HepG2 (cell line): ENCODE results near the gene ABHD1. TPM values are rescaled to one million over a fixed set of nuclear protein-coding genes. Genes with fewer than 3 reads are reported as not detected.

Experiments used
- ATAC-seq: fragments of 200-7000 bp; cut with Tn5 transposase; 3 replicates; pipeline ENCODE4 v1.9.1; 2020; ENCODE audit warnings: mild to moderate bottlenecking, moderate library complexity
- BruUV-seq: library from RNA; stranded (reverse); fragments of 400-500 nt; replicated peaks from 2 replicates; lab custom pipeline; 2021; lab: Mats Ljungman, UMichigan
- CTCF ChIA-PET: fragments of 300-600 bp; formaldehyde crosslinking; extraction: SDS; loops from one replicate; lab custom pipeline; 2021; ENCODE audit warnings: low total read pairs, inconsistent platforms, low intra/inter-chr PET ratio; lab: Yijun Ruan, JAX
- POLR2A ChIA-PET: fragments of 350-600 bp; sonication (Branson Sonifier 250); formaldehyde crosslinking; loops from one replicate; lab custom pipeline; 2020; ENCODE audit warnings: antibody characterized with exemption, inconsistent platforms; lab: Yijun Ruan, JAX
- DNase-seq: peaks from one replicate; pipeline ENCODE4 v3.0.0-alpha.2; 2015; ENCODE audit warnings: low spot score
- FAIRE-seq: peaks from 3 replicates; lab custom pipeline; 2011; peaks lifted over from hg19 to GRCh38; lab: Jason Lieb, UNC
- H2AFZ ChIP-seq: one replicate; pipeline ENCODE4 v1.6.1; 2011; ENCODE audit warnings: low read length, inconsistent platforms
- H3K27ac ChIP-seq: fragments of 300-600 bp; 3 replicates; pipeline ENCODE4 v1.8.0; 2011; ENCODE audit warnings: mixed run types, mild to moderate bottlenecking, mixed read lengths, low read length, inconsistent platforms; ENCODE audit not compliant: insufficient read depth; ENCODE audit errors: extremely low read length
- H3K27me3 ChIP-seq, 2 experiments: fragments of 200-600 bp in 1 of 2; 2 replicates in 1 of 2; 3 replicates in 1 of 2; pipeline versions ENCODE4 v1.6.0 to v1.8.0; 2011; ENCODE audit warnings: low read length in 2 of 2, mild to moderate bottlenecking in 2 of 2, moderate library complexity in 2 of 2, inconsistent platforms in 1 of 2; ENCODE audit not compliant: insufficient read depth in 2 of 2, control insufficient read depth in 1 of 2
- H3K36me3 ChIP-seq, 2 experiments: fragments of 200-600 bp in 1 of 2; replicated peaks in 1 of 2; 2 replicates in 1 of 2; 3 replicates in 1 of 2; pipeline versions ENCODE4 v1.5.1 to v1.8.0; 2011; ENCODE audit warnings: low read length in 2 of 2, inconsistent platforms in 1 of 2; ENCODE audit not compliant: insufficient read depth in 2 of 2, control insufficient read depth in 1 of 2
- H3K4me1 ChIP-seq: 2 replicates; pipeline ENCODE4 v1.5.1; 2012; ENCODE audit warnings: low read length, inconsistent platforms; ENCODE audit not compliant: insufficient read depth
- H3K4me2 ChIP-seq: 2 replicates; pipeline ENCODE4 v1.6.0; 2011; ENCODE audit warnings: low read depth, low read length, inconsistent platforms
- H3K4me3 ChIP-seq, 3 experiments: fragments of 200-600 bp in 1 of 3; sonication (generic), shearing (Covaris generic) in 1 of 3; replicated peaks in 1 of 3; 2 replicates each; pipeline ENCODE4 v1.5.1; 2011 to 2016; ENCODE audit warnings: low read length in 3 of 3, inconsistent platforms in 2 of 3, low read depth in 2 of 3, mild to moderate bottlenecking in 2 of 3, control low read depth in 1 of 3, mixed read lengths in 1 of 3; ENCODE audit not compliant: insufficient read depth in 1 of 3
- H3K79me2 ChIP-seq: one replicate; pipeline ENCODE4 v1.6.1; 2011; ENCODE audit warnings: low read length, inconsistent platforms; ENCODE audit not compliant: insufficient read depth
- H3K9ac ChIP-seq: 2 replicates; pipeline ENCODE4 v1.6.0; 2011; ENCODE audit warnings: mild to moderate bottlenecking, low read depth, low read length, inconsistent platforms; ENCODE audit not compliant: insufficient read depth
- H3K9me3 ChIP-seq: 2 replicates; pipeline ENCODE4 v1.5.1; 2012; ENCODE audit warnings: mild to moderate bottlenecking, low read length
- H4K20me1 ChIP-seq: 2 replicates; pipeline ENCODE4 v1.6.0; 2011; ENCODE audit warnings: inconsistent platforms, mild to moderate bottlenecking, low read length, moderate library complexity; ENCODE audit not compliant: insufficient read depth
- HNRNPH1 ChIP-seq: fragments of 200-400 bp; formaldehyde crosslinking; optimal IDR thresholded peaks from 2 replicates; pipeline ENCODE3; 2017; ENCODE audit warnings: mild to moderate bottlenecking, low read depth, low read length
- KDM2A ChIP-seq: sonication (generic); formaldehyde crosslinking; IDR thresholded peaks from 2 replicates; pipeline ENCODE4 v1.4.0; 2020; ENCODE audit warnings: low read depth, missing genetic modification reagents, borderline replicate concordance
- KDM5B ChIP-seq: sonication (generic); formaldehyde crosslinking; IDR thresholded peaks from 2 replicates; pipeline ENCODE4 v1.4.0; 2020; ENCODE audit warnings: missing genetic modification reagents, mild to moderate bottlenecking, borderline replicate concordance
- MYNN ChIP-seq: sonication (generic); formaldehyde crosslinking; IDR thresholded peaks from 2 replicates; pipeline ENCODE4 v1.4.0; 2020; ENCODE audit warnings: mild to moderate bottlenecking, low read depth, missing genetic modification reagents
- NONO ChIP-seq, 2 experiments: fragments of 450-650 bp in 1 of 2; sonication (generic) in 1 of 2; formaldehyde crosslinking in 1 of 2; IDR thresholded peaks in 1 of 2; conservative IDR thresholded peaks in 1 of 2; 2 replicates each; pipeline versions ENCODE4 v1.6.1 to v1.8.0; 2017 to 2022; ENCODE audit warnings: mild to moderate bottlenecking in 1 of 2, missing genetic modification reagents in 1 of 2, moderate library complexity in 1 of 2
- SMARCE1 ChIP-seq: fragments of 450-650 bp; IDR thresholded peaks from 2 replicates; pipeline ENCODE4 v1.6.1; 2017; ENCODE audit warnings: borderline replicate concordance
- SRSF4 ChIP-seq: fragments of 200-400 bp; formaldehyde crosslinking; IDR thresholded peaks from one replicate; pipeline ENCODE4 v1.6.1; 2018; ENCODE audit warnings: mild to moderate bottlenecking, low read depth, low read length, moderate library complexity; ENCODE audit not compliant: poor library complexity, severe bottlenecking
- STAG1 ChIP-seq: sonication (generic); formaldehyde crosslinking; IDR thresholded peaks from 2 replicates; pipeline ENCODE4 v1.4.0; 2020; ENCODE audit warnings: missing genetic modification reagents
- U2AF2 ChIP-seq: fragments of 200-400 bp; formaldehyde crosslinking; IDR thresholded peaks from 2 replicates; pipeline ENCODE4 v1.6.1; 2017; ENCODE audit warnings: low read depth, mild to moderate bottlenecking, low read length
- ZBTB25 ChIP-seq: IDR thresholded peaks from 2 replicates; pipeline ENCODE4 v1.6.1; 2018; ENCODE audit warnings: missing genetic modification reagents
- ZNF451 ChIP-seq: sonication (generic); formaldehyde crosslinking; IDR thresholded peaks from 2 replicates; pipeline ENCODE4 v1.5.0; 2020; ENCODE audit warnings: mild to moderate bottlenecking, missing genetic modification reagents
- ZNF549 ChIP-seq: sonication (generic); formaldehyde crosslinking; IDR thresholded peaks from 2 replicates; pipeline ENCODE4 v1.5.0; 2020; ENCODE audit warnings: missing genetic modification reagents
- ZNF790 ChIP-seq: sonication (generic); formaldehyde crosslinking; IDR thresholded peaks from 2 replicates; pipeline ENCODE4 v1.8.0; 2022; ENCODE audit warnings: missing genetic modification reagents, mild to moderate bottlenecking, borderline replicate concordance
- WGBS: methylation state at CpG from one replicate; pipeline ENCODE4 v1.1.6; 2017; ENCODE audit warnings: low lambda C conversion rate; 5-methylcytosine and 5-hydroxymethylcytosine counted together
- in situ Hi-C: cut with HindIII; loops from 2 replicates; pipeline ENCODE4 v1.10.0; 2017; ENCODE audit warnings: low pct_unique_long_range_greater_than_20kb; ENCODE audit not compliant: extremely low pct_ligation_motif_present
- intact Hi-C: fragments of 100-400 bp; cut with micrococcal nuclease; formaldehyde crosslinking; loops from one replicate; pipeline ENCODE4 v1.10.0; 2022; ENCODE audit not compliant: unreplicated experiment
- polyA plus RNA-seq, 8 experiments: library from polyadenylated mRNA; depleted of rRNA in 3 of 8; stranded (reverse) in 7 of 8; unstranded in 1 of 8; fragments of >200 nt; fragmentation: Illumina TruSeq in 4 of 8; extraction: Trizol in 4 of 8; gene quantifications; 2 replicates each; pipeline versions ENCODE4 v1.2.1 to v1.2.3, GENCODE V29; 2011 to 2016; ENCODE audit warnings: low read depth in 4 of 8, missing spikeins in 1 of 8, mixed read lengths in 1 of 8; ENCODE audit not compliant: insufficient read depth in 1 of 8
- total RNA-seq, 5 experiments: library from RNA; depleted of rRNA; stranded (reverse); fragments of >200 nt; fragmentation: Illumina TruSeq; extraction: Trizol; gene quantifications; 2 replicates each; pipeline ENCODE4 v1.2.3, GENCODE V29; 2016; ENCODE audit warnings: low read depth in 1 of 5
- TF ChIP-seq, protein P1 (sequence below): sonication (generic); formaldehyde crosslinking; IDR thresholded peaks from 2 replicates; pipeline ENCODE4 v1.4.0; 2020; ENCODE audit warnings: missing genetic modification reagents
- TF ChIP-seq, protein P2 (sequence below): sonication (generic); formaldehyde crosslinking; IDR thresholded peaks from 2 replicates; pipeline ENCODE4 v1.4.0; 2020; ENCODE audit warnings: low read depth, mild to moderate bottlenecking, missing genetic modification reagents
- TF ChIP-seq, protein P3 (sequence below): sonication (generic); formaldehyde crosslinking; IDR thresholded peaks from 2 replicates; pipeline ENCODE4 v1.5.0; 2020; ENCODE audit warnings: missing genetic modification reagents, mild to moderate bottlenecking, borderline replicate concordance

Gene ABHD1
- total and polyA plus RNA-seq, 2 of the 13 experiments (the other 11 are each of a cell fraction or from before 2014, with no cell fraction given): 0.04 to 0.81 TPM

DNA sequence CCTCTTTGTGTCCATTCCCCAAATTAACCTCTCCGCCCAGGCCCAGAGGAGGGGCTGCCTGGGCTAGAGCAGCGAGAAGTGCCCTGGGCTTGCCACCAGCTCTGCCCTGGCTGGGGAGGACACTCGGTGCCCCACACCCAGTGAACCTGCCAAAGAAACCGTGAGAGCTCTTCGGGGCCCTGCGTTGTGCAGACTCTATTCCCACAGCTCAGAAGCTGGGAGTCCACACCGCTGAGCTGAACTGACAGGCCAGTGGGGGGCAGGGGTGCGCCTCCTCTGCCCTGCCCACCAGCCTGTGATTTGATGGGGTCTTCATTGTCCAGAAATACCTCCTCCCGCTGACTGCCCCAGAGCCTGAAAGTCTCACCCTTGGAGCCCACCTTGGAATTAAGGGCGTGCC lies 23.6 kb upstream of the ABHD1 start:
- Histone ChIP-seq H3K4me2 (no peak overlapping the region), H3K27me3 (no peaks in the 10 kb centered on the region), H2AFZ (no peak overlapping the region), H3K4me3 (no peak overlapping the region), H4K20me1 (no peaks in the 10 kb centered on the region), H3K4me1 (peaks cover 21% of the 10 kb centered on the region), H3K79me2 (peaks cover 3% of the 10 kb centered on the region), H3K36me3 (peaks cover 4 to 33% of the 10 kb centered on the region in 2 experiments), H3K9ac (no peak overlapping the region), H3K27ac (no peak overlapping the region), H3K9me3 (no peaks in the 10 kb centered on the region)
- ChIA-PET CTCF (interaction anchor here (3.3 kb wide), 1 partner anchor 92 kb away, joined by 43 read pairs; no protein-coding TSS in a partner anchor), POLR2A (no interaction called here)
- ATAC-seq (no peak), FAIRE-seq (no peak), DNase-seq (no peak)
- 94% methylated on average over 10 of the region's 10 CpGs for WGBS
- in situ Hi-C loops (no loop called here), intact Hi-C loops (no loop called here)
- BruUV-seq: no TSS peak
- no peak for TF ChIP-seq HNRNPH1
- TF ChIP-seq, protein P1, sequence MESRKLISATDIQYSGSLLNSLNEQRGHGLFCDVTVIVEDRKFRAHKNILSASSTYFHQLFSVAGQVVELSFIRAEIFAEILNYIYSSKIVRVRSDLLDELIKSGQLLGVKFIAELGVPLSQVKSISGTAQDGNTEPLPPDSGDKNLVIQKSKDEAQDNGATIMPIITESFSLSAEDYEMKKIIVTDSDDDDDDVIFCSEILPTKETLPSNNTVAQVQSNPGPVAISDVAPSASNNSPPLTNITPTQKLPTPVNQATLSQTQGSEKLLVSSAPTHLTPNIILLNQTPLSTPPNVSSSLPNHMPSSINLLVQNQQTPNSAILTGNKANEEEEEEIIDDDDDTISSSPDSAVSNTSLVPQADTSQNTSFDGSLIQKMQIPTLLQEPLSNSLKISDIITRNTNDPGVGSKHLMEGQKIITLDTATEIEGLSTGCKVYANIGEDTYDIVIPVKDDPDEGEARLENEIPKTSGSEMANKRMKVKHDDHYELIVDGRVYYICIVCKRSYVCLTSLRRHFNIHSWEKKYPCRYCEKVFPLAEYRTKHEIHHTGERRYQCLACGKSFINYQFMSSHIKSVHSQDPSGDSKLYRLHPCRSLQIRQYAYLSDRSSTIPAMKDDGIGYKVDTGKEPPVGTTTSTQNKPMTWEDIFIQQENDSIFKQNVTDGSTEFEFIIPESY: peak; percentile 54
- TF ChIP-seq NONO (IDR thresholded peaks at IDR 0.05): no peak
- no peak for TF ChIP-seq NONO (CRISPR knock-in tag; conservative IDR thresholded peaks at IDR 0.05)
- TF ChIP-seq ZBTB25 (CRISPR knock-in tag): no peak
- no peak for TF ChIP-seq ZNF790 (CRISPR knock-in tag)
- no peak for TF ChIP-seq U2AF2
- 0 out of 2 replicates have a peak, but pooled peaks have one; percentile 22 for TF ChIP-seq STAG1 (CRISPR knock-in tag)
- TF ChIP-seq KDM2A (CRISPR knock-in tag): 0 out of 2 replicates have a peak, but pooled peaks have one; percentile 24
- TF ChIP-seq ZNF549 (CRISPR knock-in tag): no peak
- TF ChIP-seq KDM5B: no peak
- no peak for TF ChIP-seq SRSF4
- TF ChIP-seq, protein P2, sequence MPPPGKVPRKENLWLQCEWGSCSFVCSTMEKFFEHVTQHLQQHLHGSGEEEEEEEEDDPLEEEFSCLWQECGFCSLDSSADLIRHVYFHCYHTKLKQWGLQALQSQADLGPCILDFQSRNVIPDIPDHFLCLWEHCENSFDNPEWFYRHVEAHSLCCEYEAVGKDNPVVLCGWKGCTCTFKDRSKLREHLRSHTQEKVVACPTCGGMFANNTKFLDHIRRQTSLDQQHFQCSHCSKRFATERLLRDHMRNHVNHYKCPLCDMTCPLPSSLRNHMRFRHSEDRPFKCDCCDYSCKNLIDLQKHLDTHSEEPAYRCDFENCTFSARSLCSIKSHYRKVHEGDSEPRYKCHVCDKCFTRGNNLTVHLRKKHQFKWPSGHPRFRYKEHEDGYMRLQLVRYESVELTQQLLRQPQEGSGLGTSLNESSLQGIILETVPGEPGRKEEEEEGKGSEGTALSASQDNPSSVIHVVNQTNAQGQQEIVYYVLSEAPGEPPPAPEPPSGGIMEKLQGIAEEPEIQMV: no peak
- TF ChIP-seq, protein P3, sequence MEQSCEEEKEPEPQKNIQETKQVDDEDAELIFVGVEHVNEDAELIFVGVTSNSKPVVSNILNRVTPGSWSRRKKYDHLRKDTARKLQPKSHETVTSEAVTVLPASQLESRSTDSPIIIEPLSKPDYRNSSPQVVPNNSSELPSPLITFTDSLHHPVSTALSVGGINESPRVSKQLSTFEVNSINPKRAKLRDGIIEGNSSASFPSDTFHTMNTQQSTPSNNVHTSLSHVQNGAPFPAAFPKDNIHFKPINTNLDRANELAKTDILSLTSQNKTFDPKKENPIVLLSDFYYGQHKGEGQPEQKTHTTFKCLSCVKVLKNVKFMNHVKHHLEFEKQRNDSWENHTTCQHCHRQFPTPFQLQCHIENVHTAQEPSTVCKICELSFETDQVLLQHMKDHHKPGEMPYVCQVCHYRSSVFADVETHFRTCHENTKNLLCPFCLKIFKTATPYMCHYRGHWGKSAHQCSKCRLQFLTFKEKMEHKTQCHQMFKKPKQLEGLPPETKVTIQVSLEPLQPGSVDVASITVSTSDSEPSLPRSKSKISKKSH (CRISPR knock-in tag): no peak
- no peak for TF ChIP-seq MYNN
- no peak for TF ChIP-seq SMARCE1
- no peak for TF ChIP-seq ZNF451 (CRISPR knock-in tag)
